HG02623 (cell line): Measurements from ENCODE around the gene IL36G.

Experiments used
- ATAC-seq: cut with Tn5 transposase; IDR thresholded peaks from one replicate; pipeline ENCODE4 v1.9.1; 2021; ENCODE audit warnings: moderate library complexity; ENCODE audit not compliant: unreplicated experiment

Gene IL36G

GRCh38 chr2:113015042-113015441 is 37.2 kb downstream of the IL36G start:
- no peak for ATAC-seq

GRCh38 chr2:113015655-113016054 is 37.8 kb downstream of the IL36G start:
- no peak for ATAC-seq

DNA sequence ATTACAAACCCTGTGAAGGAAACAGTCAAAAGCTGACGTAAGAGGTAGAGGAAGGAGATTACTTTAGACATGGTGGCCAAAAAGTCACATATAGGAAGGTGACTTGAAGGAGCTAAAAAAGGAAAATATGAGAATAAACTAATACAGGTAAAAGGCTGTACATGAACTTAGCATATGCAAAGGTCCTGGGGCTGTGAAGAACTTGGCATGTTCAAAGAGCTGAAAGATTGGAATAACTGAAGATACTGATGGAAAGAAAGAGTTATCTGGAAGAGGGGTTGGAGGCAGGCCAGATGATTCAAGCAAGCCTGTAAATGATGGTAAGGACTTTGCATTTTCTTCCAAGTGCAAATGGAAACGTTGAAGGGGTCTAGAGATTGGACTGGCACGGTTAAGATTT is 40.7 kb downstream of the IL36G start:
- ATAC-seq, result no peak

DNA sequence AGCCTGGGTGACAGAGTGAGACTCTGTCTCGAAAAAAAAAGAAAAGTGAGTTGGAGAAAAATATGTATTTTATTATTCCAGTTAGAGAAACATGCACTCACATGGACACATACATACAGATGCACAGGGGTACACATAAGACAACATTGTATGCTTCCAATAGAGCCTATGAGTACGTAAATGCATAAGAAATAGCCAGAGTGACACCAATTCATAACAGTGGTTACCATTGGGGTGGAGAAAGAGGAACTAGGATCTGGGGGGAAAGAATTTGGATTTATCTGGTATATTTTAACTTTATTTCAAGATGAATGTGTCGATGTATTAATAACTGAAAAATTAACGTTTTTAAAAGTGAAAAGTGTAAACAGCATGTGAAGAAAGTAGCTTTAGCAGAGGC is 43.5 kb downstream of the IL36G start:
- ATAC-seq, result no peak

- no peak for ATAC-seq
Observed at GRCh38 chr2:113024764-113025163, 47.0 kb downstream of the IL36G start.

DNA sequence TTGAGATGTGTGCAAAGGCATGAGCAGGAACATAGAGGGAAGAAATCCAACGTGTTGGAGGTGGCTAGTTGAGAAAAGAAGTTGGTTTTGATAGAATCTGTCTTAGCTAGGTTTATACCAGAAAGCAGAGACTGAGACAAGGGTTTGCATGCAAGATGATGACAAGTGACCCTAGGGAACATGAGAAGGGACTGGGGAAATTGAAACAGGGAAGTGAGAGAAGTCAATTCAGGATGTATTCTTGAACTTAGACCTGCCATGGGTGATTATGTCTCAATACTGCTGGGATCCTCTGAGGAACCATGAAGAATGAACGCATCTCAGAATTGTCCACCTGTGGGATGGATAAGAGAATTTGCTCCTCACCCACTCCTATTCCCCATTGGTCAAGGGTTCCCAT is 47.9 kb downstream of the IL36G start:
- ATAC-seq, result no peak

DNA sequence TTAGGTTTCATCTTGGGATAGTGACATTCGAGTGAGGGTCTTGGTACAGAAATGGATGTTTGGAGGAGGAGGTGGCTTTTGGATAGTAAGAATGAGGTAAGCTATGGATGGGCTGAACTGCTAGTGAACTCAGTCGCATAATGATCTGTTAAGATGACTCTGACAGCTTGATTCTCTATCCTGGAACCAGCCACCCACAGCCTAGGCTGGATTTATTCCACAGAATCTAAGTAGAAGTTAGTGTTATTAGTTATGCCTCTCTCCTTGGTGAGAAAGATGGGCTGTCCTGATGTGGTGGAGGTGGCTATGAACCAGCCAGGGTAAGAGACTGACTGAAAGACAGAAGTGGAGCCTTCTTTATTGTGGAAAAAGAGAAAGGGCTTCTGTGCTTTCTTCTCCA is 49.9 kb downstream of the IL36G start:
- no peak for ATAC-seq

GRCh38 chr2:113028112-113028511 is 50.3 kb downstream of the IL36G start:
- ATAC-seq, result no peak

DNA sequence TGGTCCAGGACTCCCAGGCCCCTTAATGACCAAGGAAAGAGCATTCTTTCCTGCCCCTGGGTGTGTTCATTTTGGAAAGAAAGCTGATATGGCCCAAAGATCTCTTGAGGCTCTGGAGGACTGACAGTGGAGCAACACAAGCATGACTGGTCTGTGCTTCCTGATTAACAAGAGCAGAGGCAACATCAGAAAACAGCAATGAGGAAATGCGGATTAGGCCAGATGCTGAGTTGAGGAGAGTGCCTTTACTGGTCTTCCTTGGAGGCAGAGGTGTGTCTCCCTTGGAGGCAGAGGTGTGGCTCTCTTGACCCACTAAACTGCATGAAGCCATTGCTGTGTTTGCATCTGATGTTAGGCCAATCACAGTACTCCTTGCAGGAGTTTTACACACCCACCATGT is 54.9 kb downstream of the IL36G start:
- no peak for ATAC-seq

- no peak for ATAC-seq
Observed at GRCh38 chr2:113034016-113034415, 56.2 kb downstream of the IL36G start.
